Skin of body (tissue), 2 donors: ENCODE data around the gene ENAH. TPM values are rescaled to one million over a fixed set of nuclear protein-coding genes. Genes with fewer than 3 reads are reported as not detected.
A peak's percentile ranks its signal among the peaks of the same experiment; 100 is the strongest.

ENCODE experiments used
- DNase-seq: peaks from one replicate; lab custom pipeline; 2025; lab: John Stamatoyannopoulos, UW
- total RNA-seq: library from RNA; depleted of rRNA; stranded (reverse); fragments of >200 nt; gene quantifications from one replicate; pipeline ENCODE4 v1.2.3, GENCODE V29; 2014

ENAH gene
- total RNA-seq, 1 donor from 2014 or later = 51.3 TPM

DNA sequence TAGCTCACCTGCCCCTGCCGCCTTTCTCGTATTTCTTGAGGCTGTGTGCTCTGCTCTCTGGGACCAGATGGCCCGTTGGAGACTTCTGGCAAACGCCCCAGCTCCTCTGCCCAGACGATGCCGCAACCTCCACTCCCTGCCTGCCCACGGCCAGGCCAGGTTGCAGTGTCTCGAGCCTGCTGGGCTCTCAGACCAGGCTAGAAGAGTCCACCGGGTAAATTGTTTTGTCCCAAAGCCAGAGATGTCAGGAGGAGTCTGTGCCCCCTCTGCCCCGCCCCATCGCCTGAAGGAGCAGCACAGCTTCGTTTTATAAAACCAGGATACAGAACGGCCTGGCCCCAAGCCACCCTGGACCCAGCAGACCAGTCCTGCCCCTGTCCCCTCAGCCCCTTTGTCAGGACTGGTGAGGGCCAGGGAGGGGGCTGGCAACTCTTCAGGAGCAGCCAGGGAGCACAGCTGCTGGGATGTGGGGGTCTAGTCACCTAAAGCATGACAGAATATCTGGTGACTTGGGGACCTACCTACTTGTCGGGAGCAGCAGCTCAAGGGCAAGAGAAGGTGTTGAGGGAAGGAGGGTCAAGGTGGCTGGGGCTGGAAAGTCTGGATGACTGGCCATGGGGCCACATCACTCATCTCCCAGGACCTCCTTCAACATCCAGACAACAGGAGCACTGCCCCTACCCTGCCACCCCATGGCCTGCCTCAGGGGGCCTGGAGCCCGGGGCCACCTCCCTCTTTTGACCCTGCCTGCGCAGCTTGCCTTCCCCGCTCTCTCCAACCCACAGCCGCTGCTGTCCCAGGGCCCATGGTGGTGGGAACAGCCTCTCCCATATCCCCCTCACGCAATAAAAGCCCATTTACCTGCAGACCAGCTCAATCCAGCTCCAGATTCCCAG lies 191.1 kb downstream of the ENAH start:
- DNase-seq = no peak

GRCh38 chr1:225460737-225461532 lies 192.0 kb downstream of the ENAH start:
- DNase-seq = no peak

GRCh38 chr1:225460021-225460736 lies 192.7 kb downstream of the ENAH start:
- DNase-seq = no peak

- DNase-seq = no peak
These were observed 194.7 kb downstream of the ENAH start for GRCh38 chr1:225458222-225458631.

GRCh38 chr1:225454733-225455132 lies 198.2 kb downstream of the ENAH start:
- no peak for DNase-seq

- no peak for DNase-seq
These were observed 198.9 kb downstream of the ENAH start for GRCh38 chr1:225453797-225454648.

- no peak for DNase-seq
These were observed 200.9 kb downstream of the ENAH start for GRCh38 chr1:225451840-225452515.

DNA sequence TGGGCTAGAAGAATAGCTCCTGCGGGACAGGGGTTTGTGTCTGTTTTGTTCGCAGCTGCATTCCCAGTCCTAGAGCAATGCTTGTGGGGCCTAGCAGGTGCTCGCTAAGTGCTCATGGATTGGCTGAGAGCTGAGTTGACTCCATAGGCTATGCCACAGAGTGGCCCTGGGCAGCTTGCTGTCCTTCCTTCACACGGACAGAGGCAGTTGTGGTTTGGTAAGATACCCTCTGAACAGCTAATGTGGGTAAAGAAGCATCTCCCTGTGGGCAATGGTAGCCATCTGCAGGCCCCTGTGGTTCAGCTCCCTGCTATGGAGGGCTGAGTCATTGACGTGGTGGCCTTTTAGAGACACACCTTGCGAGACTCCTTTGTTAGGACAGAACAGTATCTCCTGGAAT lies 201.6 kb downstream of the ENAH start:
- no peak for DNase-seq

GRCh38 chr1:225450491-225451191 lies 202.3 kb downstream of the ENAH start:
- DNase-seq = peak; percentile 4

- no peak for DNase-seq
These were observed 203.1 kb downstream of the ENAH start for GRCh38 chr1:225449774-225450173.

DNA sequence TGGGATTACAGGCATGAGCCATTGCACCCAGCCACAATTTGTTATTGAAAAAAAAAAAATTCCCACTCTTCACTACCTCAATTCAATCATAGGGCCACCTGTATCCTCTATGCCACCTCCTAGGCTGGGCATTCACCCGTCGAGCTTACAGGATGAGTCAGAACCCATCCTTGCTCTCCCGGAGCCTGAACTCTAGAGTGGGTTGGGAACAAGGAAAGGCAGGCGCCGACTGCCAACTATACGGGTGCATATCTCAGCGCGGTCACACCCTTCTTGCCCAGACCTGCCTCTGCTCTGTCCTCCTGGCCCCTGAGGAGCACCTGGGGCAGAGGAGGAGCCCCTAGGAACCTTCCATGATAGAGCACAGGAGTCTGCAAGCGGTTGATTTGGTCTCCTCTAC lies 203.7 kb downstream of the ENAH start:
- no peak for DNase-seq

- DNase-seq = no peak
These were observed 204.6 kb downstream of the ENAH start for GRCh38 chr1:225448146-225448805.

DNA sequence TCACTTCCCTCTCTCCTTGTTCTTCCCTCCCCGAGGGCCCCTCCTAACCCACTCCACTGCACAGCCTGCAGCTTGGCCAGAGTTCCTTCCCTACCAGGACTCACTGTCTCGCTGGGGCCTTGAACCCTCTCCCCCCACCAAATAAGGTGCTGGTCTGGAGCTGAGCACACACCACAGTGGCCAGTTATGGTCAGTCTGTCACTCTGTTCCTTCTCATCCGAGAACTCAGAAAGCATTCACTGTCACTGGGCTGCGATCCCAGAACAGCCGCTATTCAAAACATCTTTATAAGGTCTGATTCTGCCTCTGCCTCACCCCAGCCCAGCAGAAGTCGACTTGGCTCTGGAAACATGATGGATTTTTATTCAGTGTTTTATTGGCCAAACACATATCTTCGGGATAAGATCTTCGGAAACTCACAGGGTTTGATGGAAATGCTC lies 205.3 kb downstream of the ENAH start:
- DNase-seq = peak; percentile 32

GRCh38 chr1:225446981-225447615 lies 205.8 kb downstream of the ENAH start:
- no peak for DNase-seq

GRCh38 chr1:225446595-225446960 lies 206.3 kb downstream of the ENAH start:
- no peak for DNase-seq

DNA sequence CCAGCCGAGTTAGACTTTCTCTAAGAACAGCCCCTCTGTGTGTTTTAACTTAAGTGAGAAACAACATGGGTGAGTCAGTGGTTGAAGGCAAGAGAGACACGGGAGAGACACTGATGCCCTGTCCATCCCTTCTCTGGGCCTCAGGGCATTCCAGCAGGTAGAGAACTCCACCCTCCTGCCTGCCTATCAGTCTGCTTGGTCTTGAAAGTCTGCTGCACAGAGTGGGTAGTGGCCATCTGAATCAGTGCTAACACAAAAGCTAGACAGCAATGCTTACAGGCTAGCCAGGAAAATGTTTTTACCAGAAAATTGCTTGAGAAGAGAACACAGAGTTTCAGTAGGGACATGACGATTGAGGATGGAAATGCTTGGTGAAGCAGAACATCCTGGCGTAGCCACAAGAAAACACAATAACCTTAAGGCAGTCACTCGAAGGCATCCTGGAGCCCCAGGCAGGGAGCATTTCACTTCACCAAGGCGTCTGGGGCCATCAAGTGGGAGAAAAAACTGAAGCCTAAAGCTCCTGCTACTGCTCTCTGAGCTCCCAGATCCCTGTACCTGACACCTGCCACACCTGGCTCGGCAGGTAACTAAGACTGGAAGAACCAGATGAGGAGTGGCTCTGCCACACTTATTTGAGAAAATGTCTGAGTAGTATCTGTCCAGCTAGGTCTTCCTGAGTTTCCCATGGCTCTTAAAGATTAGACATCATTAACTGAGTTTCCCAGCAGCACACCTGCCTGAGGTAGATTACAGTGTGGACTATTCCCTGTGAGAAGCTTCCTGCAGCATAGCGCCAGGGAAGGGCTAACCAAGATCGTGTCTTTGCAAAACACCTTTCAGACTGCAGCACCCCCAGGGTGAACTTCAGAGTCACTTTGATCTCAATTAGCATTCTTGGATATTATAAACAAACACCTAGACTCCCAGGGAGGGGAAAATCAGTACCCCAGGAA lies 207.0 kb downstream of the ENAH start:
- DNase-seq = no peak

GRCh38 chr1:225442123-225442505 lies 210.8 kb downstream of the ENAH start:
- no peak for DNase-seq
